WERI-Rb-1 (cell line): ENCODE results near the gene AGRN.

Experiments used
- DNase-seq: peaks from one replicate; pipeline ENCODE4 v3.0.0-alpha.2; 2020
- H3K27ac ChIP-seq: fragments of 250-450 bp; sonication (Bioruptor Pico); 2 replicates; pipeline ENCODE4 v1.5.1; 2020; ENCODE audit warnings: mild to moderate bottlenecking, moderate library complexity
- H3K27me3 ChIP-seq: fragments of 250-450 bp; sonication (Bioruptor Pico); 2 replicates; pipeline ENCODE4 v1.5.1; 2021; ENCODE audit warnings: mild to moderate bottlenecking, low read depth, moderate library complexity; ENCODE audit not compliant: insufficient read depth, severe bottlenecking
- H3K36me3 ChIP-seq: fragments of 250-450 bp; sonication (Bioruptor Pico); 2 replicates; pipeline ENCODE4 v1.5.1; 2020; ENCODE audit warnings: mild to moderate bottlenecking, moderate library complexity
- H3K4me3 ChIP-seq: 2 replicates; pipeline ENCODE4 v1.5.1; 2011; ENCODE audit warnings: low read depth, mild to moderate bottlenecking, control low read depth, low read length
- H3K9me3 ChIP-seq: fragments of 250-450 bp; sonication (Bioruptor Pico); 2 replicates; pipeline ENCODE4 v1.5.1; 2021; ENCODE audit warnings: mild to moderate bottlenecking, moderate library complexity; ENCODE audit not compliant: severe bottlenecking
- TF ChIP-seq, protein P1 (sequence below): IDR thresholded peaks from 2 replicates; pipeline ENCODE4 v1.5.1; 2011; ENCODE audit warnings: low read depth, mild to moderate bottlenecking, control low read depth, inconsistent platforms, low read length

AGRN gene

DNA sequence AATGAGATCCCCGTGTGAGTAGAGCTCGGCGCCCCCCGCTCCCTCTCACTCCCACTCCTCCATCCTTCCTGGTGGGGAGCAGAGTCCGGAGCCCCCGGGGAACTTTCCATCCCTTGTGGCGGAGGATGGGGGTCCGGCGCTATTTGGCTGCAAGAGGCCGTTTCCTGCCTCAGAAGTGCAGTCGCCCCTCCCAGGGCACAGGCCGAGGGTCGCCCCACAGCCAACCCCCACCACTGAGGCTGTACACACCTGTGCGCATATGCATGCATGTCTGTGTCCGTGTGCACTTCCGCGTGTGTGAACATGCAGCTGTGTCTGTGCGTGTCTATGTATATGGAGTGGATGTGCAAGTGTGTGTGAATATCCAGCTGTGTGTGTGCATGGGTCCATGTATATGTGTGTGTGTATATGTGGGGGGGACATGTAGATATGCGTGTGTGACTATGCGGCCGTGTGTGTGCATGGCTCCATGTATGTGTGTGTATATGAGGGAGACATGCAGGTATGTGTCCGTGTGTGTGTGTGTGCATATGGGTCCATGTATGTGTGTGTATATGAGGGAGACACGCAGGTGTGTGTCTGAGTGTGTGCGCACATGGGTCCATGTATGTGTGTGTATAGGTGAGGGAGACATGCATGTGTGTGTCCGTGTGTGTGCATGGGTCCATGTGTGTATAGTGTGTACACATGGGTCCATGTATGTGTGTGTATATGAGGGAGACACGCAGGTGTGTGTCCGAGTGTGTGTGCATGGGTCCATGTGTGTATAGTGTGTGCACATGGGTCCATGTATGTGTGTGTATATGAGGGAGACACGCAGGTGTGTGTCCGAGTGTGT is 32.3 kb downstream of the AGRN start:
- Histone ChIP-seq H3K27ac (no peak overlapping the region), H3K27me3 (no peaks in the 10 kb centered on the region), H3K36me3 (peaks cover 44% of the 10 kb centered on the region), H3K4me3 (no peak overlapping the region), H3K9me3 (no peaks in the 10 kb centered on the region)
- DNase-seq, result no peak
- TF ChIP-seq, protein P1, sequence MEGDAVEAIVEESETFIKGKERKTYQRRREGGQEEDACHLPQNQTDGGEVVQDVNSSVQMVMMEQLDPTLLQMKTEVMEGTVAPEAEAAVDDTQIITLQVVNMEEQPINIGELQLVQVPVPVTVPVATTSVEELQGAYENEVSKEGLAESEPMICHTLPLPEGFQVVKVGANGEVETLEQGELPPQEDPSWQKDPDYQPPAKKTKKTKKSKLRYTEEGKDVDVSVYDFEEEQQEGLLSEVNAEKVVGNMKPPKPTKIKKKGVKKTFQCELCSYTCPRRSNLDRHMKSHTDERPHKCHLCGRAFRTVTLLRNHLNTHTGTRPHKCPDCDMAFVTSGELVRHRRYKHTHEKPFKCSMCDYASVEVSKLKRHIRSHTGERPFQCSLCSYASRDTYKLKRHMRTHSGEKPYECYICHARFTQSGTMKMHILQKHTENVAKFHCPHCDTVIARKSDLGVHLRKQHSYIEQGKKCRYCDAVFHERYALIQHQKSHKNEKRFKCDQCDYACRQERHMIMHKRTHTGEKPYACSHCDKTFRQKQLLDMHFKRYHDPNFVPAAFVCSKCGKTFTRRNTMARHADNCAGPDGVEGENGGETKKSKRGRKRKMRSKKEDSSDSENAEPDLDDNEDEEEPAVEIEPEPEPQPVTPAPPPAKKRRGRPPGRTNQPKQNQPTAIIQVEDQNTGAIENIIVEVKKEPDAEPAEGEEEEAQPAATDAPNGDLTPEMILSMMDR, result no peak

DNA sequence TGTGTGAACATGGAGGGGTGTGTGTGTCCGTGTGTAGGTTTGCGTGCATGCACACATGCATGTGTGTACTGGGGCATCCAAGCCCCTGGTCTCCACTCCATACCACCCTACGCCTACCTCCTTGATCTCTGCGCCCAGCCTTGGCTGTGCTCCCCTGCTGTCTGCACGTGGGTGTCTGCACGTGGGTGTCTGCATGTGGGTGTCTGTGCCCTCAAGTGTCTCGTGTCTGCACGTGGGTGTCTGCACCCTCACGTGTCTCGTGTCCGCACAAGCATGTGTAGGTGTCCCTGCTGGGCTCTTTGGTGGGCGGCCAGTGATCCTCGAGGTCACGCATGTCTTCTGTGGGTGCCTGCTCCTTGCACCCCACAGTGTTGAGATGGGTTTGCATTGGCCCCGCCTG is 33.1 kb downstream of the AGRN start:
- TF ChIP-seq, protein P1, result no peak
- no peak for DNase-seq
- peaks cover 37% of the 10 kb centered on the region for H3K36me3 ChIP-seq

DNA sequence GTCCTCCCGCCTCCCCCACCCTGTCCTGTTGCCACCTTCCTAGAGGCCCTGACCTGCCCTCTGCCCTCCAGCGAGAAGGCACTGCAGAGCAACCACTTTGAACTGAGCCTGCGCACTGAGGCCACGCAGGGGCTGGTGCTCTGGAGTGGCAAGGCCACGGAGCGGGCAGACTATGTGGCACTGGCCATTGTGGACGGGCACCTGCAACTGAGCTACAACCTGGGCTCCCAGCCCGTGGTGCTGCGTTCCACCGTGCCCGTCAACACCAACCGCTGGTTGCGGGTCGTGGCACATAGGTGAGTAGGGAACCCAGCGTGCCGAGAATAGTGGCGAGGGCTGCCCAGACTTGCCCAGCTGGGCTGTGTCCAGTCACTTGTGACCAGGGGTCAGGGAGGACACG is 33.8 kb downstream of the AGRN start:
- H3K27ac ChIP-seq, result no peak overlapping the region
- peaks cover 8% of the 10 kb centered on the region for H3K27me3 ChIP-seq
- no peak overlapping the region for H3K4me3 ChIP-seq
- TF ChIP-seq, protein P1, result no peak
- DNase-seq, result no peak
- H3K9me3 ChIP-seq, result no peaks in the 10 kb centered on the region
- peaks cover 37% of the 10 kb centered on the region for H3K36me3 ChIP-seq

More for the DNA sequence above, 33.1 kb downstream of the AGRN start:
- H3K4me3 ChIP-seq, result no peak overlapping the region
- H3K27ac ChIP-seq, result no peak overlapping the region
- no peaks in the 10 kb centered on the region for H3K9me3 ChIP-seq
- H3K27me3 ChIP-seq, result peaks cover 1% of the 10 kb centered on the region

DNA sequence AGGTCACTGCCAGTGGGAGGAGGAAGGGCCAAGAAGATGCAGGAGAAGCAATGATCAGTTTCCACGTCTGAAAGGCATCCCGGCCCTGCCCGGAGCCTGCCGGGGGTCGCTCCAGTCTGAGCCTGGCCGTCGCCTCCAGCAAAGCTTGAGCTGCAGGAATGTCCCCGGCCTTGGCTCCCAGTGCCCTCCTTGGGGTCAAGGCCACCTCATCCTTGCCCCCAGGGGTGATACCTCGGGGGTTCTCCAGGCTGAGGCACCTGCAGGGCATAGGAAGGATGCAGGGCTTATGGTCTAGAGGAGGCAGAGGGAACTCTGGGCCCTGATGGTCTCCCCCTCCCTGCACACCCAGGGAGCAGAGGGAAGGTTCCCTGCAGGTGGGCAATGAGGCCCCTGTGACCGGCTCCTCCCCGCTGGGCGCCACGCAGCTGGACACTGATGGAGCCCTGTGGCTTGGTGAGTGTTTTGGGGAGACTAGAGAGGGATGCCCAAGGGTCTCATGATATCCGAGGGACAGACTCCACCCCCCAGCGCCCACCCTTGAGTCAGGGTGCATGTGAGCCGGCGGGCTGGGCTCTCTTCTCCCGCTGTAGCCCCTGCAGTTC is 34.3 kb downstream of the AGRN start:
- DNase-seq, result no peak
- peaks cover 11% of the 10 kb centered on the region for H3K27me3 ChIP-seq
- H3K9me3 ChIP-seq, result no peaks in the 10 kb centered on the region
- no peak overlapping the region for H3K27ac ChIP-seq
- no peak overlapping the region for H3K4me3 ChIP-seq
- TF ChIP-seq, protein P1, result no peak
- H3K36me3 ChIP-seq, result peaks cover 36% of the 10 kb centered on the region

DNA sequence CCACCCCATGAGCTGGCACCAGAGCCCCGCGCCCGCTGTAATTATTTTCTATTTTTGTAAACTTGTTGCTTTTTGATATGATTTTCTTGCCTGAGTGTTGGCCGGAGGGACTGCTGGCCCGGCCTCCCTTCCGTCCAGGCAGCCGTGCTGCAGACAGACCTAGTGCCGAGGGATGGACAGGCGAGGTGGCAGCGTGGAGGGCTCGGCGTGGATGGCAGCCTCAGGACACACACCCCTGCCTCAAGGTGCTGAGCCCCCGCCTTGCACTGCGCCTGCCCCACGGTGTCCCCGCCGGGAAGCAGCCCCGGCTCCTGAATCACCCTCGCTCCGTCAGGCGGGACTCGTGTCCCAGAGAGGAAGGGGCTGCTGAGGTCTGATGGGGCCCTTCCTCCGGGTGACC is 35.1 kb downstream of the AGRN start:
- Histone ChIP-seq H3K27ac (no peak overlapping the region), H3K36me3 (peaks cover 33% of the 10 kb centered on the region), H3K27me3 (peaks cover 14% of the 10 kb centered on the region), H3K9me3 (no peaks in the 10 kb centered on the region), H3K4me3 (no peak overlapping the region)
- DNase-seq, result no peak
- TF ChIP-seq, protein P1, result no peak
